Measurements from ENCODE around the gene KY.

DNA sequence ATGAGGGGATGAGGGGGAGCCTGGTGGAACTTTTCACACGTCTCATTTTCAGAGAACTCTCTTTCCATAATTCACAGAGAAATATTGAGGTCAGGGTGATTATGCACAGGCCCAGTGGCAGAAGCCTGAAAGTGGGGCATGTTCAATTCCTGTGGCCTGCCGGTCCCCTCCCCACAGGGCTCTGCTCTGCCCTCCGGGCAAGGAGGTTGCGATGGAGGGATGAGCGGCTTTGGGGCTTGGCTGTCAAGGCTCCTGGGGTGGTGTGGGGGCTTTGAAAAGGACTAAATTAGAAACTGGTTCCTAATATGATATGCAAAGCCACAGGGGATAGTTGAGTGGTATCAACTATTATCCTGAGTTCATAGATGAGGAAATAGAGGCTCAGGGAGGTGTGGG lies 9.2 kb upstream of the KY start:
- TF ChIP-seq, protein P1, sequence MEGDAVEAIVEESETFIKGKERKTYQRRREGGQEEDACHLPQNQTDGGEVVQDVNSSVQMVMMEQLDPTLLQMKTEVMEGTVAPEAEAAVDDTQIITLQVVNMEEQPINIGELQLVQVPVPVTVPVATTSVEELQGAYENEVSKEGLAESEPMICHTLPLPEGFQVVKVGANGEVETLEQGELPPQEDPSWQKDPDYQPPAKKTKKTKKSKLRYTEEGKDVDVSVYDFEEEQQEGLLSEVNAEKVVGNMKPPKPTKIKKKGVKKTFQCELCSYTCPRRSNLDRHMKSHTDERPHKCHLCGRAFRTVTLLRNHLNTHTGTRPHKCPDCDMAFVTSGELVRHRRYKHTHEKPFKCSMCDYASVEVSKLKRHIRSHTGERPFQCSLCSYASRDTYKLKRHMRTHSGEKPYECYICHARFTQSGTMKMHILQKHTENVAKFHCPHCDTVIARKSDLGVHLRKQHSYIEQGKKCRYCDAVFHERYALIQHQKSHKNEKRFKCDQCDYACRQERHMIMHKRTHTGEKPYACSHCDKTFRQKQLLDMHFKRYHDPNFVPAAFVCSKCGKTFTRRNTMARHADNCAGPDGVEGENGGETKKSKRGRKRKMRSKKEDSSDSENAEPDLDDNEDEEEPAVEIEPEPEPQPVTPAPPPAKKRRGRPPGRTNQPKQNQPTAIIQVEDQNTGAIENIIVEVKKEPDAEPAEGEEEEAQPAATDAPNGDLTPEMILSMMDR (IDR thresholded peaks at IDR 0.05) = no peak
- no peak for TF ChIP-seq POLR2A (IDR thresholded peaks at IDR 0.05; ENCODE audit: low read depth)
- TF ChIP-seq EP300 (IDR thresholded peaks at IDR 0.05) = no peak
- no peak for TF ChIP-seq POLR2AphosphoS5 (IDR thresholded peaks at IDR 0.05)
